ENCODE data around the gene ASGR2. TPM values are rescaled to one million over a fixed set of nuclear protein-coding genes. Genes with fewer than 3 reads are reported as not detected.
A peak's percentile ranks its signal among the peaks of the same experiment; 100 is the strongest.
"Not testable (repeated sequence)": the region's sequence is repeated elsewhere in the genome, so short reads cannot be mapped to it uniquely, and the experiment has no call there.

ASGR2 gene, protein sequence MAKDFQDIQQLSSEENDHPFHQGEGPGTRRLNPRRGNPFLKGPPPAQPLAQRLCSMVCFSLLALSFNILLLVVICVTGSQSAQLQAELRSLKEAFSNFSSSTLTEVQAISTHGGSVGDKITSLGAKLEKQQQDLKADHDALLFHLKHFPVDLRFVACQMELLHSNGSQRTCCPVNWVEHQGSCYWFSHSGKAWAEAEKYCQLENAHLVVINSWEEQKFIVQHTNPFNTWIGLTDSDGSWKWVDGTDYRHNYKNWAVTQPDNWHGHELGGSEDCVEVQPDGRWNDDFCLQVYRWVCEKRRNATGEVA
- not detected for total RNA-seq

DNA sequence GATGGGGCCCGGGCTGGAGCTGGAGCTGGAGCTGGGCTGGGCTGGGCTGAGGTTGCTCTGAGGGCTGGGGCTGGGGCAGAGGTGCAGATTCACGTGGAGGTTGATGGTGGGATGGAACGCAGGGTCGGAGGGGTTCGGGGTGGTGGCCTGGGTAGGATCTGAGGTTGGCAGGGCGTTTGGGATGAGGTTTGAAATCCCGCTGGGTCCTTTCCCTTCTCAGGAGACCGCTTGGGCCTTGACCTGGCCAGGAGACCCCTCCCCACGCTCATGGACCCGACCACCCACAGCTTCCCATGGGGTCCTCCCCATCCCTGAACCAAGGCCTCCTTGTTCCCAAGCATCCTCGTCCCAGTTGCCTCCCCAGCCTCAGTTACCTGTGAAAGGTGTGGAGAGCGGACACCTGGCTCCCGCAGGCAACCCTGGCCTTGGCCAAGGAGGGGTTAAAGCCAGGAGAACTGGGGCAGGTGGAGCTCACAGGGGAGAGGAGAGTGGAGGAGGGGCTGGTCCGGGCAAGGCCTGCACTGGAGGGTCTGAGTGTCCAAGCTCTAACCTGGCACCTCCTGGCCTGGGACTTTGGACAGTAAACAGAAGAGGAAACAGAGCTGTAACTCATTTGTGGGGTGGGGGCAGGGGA is at the start of gene ASGR2:
Gene ASGR2, minus strand, starts transcription at position 582 of the 634 bp plus-strand sequence. CDS start 582 bp downstream, outside the sequence.
- no peak for DNase-seq (ENCODE audit: low spot score in 2 of 2)
- Mint-ChIP-seq H3K36me3 (no peaks in the 10 kb centered on the region), H3K9me3 (no peaks in the 10 kb centered on the region), H3K27ac (peak within 1 kb of the TSS in 1 of 2 donors; percentile 73)
- no peak for ATAC-seq

DNA sequence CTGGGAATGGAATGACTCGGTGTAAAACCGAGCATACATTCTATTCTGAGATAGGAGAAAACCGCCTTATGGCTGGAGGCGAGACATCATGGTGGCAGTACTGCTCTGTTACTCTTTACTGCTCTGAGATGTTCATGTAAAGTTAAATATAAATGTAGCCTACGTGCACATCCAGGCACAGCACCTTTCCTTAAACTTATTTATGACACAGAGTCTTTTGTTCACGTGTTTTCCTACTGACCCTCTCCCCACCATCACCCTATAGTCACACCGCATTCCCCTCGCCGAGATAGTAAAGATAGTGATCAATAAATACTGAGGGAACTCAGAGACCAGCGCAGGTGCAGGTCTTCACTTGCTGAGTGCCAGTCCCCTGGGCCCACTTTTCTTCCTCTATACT is 44.9 kb upstream of the ASGR2 start:
- not testable (repeated sequence) for ATAC-seq; H3K27ac Mint-ChIP-seq; H3K9me3 Mint-ChIP-seq; H3K36me3 Mint-ChIP-seq; DNase-seq (ENCODE audit: low spot score in 2 of 2)

DNA sequence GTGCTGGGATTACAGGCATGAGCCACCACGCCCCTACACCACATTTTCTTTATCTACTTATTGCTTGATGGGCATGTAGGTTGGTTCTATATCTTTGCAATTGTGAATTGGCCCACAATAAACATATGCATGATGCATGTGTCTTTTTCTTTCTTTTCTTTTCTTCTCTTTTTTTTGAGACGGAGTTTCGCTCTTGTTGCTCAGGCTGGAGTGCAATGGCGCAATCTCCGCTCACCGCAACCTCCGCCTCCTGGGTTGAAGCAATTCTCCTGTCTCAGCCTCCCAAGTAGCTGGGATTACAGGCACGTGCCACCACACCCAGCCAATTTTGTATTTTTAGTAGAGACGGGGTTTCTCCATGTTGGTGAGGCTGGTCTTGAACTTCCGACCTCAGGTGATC is 43.8 kb upstream of the ASGR2 start:
- not testable (repeated sequence) for H3K27ac Mint-ChIP-seq; ATAC-seq; H3K9me3 Mint-ChIP-seq; DNase-seq (ENCODE audit: low spot score in 2 of 2); H3K36me3 Mint-ChIP-seq

DNA sequence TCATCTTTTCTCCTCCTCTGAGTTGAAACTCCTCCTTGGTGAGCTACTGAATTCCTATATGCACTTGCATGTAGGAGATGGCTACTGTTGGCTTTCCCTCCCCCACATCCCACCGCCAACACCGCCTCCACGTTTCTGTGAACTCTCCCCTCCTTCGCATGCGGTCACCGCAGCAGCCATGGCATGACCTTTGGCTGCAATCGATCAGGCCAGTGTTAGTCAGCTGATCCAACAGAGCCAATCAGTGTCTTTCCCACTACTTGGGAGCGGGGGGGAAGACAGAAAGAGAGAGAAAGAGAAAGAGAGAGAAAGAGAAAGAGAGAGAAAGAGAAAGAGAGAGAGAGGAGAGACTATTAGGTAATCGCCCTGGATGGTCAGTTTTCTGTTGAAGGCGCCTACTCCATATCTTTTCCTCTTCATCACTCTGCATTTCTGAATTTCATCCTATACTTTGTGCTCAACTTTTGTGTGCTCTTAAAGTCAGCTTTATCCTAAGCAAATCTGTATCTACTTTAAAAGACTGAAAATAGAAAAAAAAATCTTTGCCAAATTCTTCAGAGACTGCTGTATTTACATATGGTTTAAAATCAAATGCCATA is 41.8 kb upstream of the ASGR2 start:
- H3K9me3 Mint-ChIP-seq: no peaks in the 10 kb centered on the region
- no peaks in the 10 kb centered on the region for H3K36me3 Mint-ChIP-seq
- ATAC-seq (no peak), DNase-seq (ENCODE audit: low spot score in 2 of 2) (no peak)
- no peak overlapping the region for H3K27ac Mint-ChIP-seq

DNA sequence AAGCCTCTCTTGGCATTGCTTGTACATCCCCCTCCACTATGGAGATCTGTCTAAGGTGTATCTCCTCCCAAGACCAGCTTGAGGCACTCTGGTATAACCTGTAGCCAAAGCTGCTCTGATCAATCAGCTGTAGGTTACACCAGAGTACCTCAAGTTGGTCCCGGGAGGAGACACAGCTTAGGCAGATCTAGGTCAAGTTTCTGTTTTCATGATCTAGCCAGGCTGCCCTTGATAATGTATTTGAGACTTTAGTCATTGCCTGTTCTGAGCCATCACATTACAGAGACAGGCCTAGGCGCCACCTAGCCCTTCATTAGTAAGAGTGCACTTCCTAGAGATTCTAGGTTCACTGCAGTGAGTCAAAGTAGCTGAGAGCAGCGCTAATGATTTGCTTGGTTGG is 33.1 kb upstream of the ASGR2 start:
- Mint-ChIP-seq H3K27ac (no peak overlapping the region), H3K9me3 (no peaks in the 10 kb centered on the region), H3K36me3 (no peaks in the 10 kb centered on the region)
- no peak for DNase-seq (ENCODE audit: low spot score in 2 of 2)
- peak; percentile 24 to 86 for ATAC-seq

DNA sequence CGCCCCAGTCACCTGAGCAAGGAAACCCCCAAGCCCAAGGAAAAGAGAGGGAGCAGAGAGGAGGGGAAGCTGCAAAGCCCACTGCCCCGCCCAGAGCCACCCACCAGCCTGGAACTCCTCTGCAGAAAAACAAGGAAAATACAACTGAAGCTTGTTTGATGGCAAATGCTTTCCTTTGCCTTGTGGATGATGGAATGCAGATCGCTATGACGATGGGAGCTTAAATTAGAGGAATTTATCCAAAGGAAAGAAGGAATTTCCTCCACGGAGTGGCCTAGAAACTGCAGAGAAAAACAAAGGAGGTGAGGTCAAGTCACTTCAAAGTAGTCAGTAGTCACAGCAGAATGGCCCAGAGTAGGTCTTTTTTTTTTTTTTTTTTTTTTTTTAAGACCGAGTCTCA is 31.5 kb upstream of the ASGR2 start:
- Mint-ChIP-seq H3K27ac (no peak overlapping the region), H3K9me3 (no peaks in the 10 kb centered on the region), H3K36me3 (no peaks in the 10 kb centered on the region)
- DNase-seq (ENCODE audit: low spot score in 2 of 2): no peak
- ATAC-seq: no peak

DNA sequence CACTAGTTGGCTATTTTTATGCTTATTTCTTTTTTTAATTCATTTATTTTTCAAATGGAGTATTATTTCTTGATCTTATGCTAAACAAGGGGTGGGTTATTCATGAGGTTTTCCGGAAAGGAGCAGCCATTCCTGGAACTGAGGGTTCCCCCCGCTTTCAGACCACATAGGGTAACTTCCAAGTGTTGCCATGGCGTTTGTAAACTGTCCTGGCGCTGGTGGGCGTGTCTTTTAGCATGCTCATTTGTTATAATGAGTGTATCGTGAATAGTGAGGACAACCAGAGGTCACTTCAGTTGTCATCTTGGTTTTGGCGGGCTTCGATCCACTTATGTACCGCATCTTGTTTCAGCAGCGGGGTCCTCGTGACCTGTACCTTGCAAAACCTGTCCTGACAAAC is 29.6 kb upstream of the ASGR2 start:
- DNase-seq (ENCODE audit: low spot score in 2 of 2) (no peak), ATAC-seq (no peak)
- Mint-ChIP-seq H3K36me3 (no peaks in the 10 kb centered on the region), H3K9me3 (no peaks in the 10 kb centered on the region), H3K27ac (no peak overlapping the region)

DNA sequence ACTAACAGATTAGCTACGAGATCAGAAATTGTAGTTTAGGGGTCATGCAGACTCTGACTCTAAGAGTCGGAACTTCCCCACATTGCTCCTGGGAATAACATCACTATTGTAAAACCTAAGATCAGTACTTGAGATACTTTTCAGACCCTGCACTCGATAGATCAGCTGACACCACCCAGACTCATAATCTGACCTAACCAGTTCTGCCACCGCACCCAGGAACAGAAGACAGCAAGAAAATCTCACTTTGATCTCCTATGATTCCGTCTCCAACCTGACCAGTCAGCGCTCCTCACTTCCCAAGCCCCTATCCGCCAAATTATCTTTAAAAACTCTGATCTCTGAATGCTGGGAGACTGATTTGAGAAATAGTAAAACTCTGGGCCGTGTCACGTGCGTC is 27.2 kb upstream of the ASGR2 start:
- H3K9me3 Mint-ChIP-seq: no peaks in the 10 kb centered on the region
- H3K27ac Mint-ChIP-seq: no peak overlapping the region
- no peak for ATAC-seq
- no peaks in the 10 kb centered on the region for H3K36me3 Mint-ChIP-seq
- no peak for DNase-seq (ENCODE audit: low spot score in 2 of 2)

DNA sequence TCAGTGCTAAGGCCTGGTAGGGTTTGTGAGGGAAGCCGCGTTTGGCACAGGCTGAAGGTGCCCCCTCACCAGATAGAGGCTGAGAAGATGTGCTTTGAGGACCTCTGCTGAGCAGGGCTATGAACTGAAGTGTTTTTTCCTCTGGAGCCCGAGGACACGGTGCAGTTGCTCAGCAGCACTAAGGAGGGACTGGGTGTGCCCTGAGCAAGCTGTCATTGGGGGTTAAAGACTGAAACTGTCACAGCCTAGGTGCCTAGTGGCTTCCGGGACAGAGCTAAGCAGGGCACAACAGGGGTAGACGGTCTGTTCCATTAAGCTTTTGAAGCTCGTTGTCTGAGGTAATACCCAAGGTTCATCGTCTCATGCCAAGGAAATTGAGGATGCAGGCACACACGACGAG is 24.8 kb upstream of the ASGR2 start:
- no peaks in the 10 kb centered on the region for H3K36me3 Mint-ChIP-seq
- DNase-seq (ENCODE audit: low spot score in 2 of 2): no peak
- no peaks in the 10 kb centered on the region for H3K9me3 Mint-ChIP-seq
- no peak for ATAC-seq
- no peak overlapping the region for H3K27ac Mint-ChIP-seq

DNA sequence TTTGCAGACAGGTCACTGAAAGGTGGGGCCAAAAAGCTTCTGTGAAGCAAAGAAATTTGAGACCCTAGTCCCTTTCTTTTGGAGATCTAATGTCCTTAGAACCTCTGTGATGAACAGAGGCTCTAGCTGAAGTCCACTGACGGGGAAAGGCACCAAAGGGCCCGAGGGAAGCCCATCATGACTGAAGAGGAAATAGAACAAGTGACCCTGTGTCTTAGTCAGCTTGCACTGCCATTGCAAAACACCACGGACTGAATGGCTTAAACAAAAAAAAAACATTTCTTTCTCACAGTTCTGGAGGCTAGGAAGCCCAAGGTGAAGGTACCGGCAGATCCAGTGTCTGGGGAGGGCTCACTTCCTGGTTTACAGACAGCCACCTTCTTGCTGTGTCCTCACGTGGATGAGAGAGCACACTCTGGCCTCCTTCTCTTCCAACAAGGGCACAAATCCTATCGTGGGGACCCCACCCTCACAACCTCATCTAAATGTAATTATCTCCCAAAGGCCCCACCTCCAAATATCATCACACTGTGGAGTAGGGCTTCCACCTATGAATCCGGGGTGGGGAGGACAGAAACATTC is 24.3 kb upstream of the ASGR2 start:
- DNase-seq (ENCODE audit: low spot score in 2 of 2): no peak
- no peak for ATAC-seq
- Mint-ChIP-seq H3K9me3 (no peaks in the 10 kb centered on the region), H3K36me3 (no peaks in the 10 kb centered on the region), H3K27ac (no peak overlapping the region)

DNA sequence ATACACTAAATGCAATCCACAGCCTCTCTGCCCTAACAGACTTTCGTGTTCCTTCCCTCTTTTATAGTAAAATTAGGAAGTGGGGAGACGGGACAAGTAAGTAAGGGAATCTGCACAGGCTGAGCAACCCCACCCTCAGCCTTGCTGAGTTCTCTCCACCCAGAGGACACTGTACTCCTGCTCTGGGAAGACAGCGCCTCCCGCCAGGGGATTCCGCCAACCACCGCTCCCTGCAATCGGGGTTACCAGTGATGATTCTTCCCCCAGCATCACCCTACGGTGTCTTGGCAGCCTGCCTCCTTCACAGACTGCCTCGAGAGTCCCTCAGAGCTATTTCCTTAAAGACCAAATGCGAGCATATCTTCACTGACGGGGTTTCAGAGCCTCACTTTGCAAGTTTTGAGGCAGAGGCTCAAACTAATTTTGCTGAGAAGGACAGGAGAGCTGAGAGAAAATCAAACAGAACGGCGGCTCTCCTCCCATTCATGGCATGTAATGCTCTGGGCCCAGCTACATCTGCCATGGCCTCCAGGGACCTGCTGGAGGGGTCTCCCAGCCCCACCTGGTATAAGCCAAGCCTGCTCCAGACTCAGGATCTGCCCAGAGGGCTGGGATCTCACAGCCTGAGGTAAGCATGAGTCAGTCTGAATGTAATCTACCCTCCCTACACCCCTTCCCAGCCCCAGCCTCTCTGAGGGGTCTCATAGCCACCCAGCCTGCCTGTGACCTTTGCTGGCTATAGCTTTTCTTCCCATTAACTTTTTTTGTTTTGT is 22.7 kb upstream of the ASGR2 start:
- ATAC-seq (no peak), DNase-seq (ENCODE audit: low spot score in 2 of 2) (no peak)
- no peak overlapping the region for H3K27ac Mint-ChIP-seq
- no peaks in the 10 kb centered on the region for H3K9me3 Mint-ChIP-seq
- no peaks in the 10 kb centered on the region for H3K36me3 Mint-ChIP-seq

DNA sequence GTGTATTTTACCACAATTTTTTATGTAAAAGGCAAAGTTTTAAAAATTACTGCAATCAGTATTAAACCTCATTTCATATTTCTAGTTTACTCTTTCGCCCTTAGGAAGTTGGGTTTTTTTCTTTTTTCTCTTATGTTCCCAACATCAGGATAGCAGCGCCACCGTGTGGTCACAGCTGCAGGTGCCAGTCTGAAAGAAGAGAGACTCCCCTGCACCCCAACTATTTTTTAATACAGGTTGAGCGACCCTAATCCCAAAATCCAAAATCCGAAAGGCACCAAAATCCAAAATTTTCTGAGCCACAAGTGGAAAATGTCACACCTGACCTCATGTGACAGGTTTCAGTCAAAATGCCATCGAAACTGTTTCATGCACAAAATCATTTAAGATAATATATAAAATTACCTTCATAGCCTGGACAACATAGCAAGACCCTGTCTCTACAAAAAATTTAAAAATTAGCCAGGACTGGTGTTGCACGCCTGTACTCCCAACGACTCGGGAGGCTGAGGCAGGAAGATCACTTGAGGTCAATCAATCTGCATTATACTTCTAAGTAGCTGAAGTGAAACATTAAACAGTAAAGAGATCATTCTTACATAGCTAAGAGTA is 21.8 kb upstream of the ASGR2 start:
- Mint-ChIP-seq H3K9me3 (no peaks in the 10 kb centered on the region), H3K36me3 (no peaks in the 10 kb centered on the region), H3K27ac (no peak overlapping the region)
- DNase-seq (ENCODE audit: low spot score in 2 of 2) (peak in 1 of 2 donors; percentile 77), ATAC-seq (no peak)

DNA sequence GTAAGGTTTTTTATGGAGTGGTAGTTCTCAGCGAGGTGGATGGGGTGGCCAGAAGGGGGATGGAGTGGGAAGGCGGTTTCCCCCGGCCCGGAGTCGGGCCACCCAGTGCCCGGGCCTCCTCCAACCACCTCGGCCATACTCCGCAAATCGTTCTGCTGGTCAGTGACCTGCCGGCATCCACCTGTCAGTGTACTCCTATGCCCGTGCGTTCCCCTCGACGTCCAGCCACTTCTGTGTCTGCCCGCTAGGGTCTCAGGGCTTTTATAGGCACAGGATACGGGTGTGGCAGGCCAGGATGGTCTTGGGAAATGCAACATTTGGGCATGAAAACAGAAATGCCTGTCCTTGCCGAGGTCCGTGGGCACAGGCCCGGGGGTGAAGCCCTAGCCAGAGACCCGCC is 19.3 kb upstream of the ASGR2 start:
- peak overlapping the region in 1 of 2 donors; percentile 82 for H3K27ac Mint-ChIP-seq

DNA sequence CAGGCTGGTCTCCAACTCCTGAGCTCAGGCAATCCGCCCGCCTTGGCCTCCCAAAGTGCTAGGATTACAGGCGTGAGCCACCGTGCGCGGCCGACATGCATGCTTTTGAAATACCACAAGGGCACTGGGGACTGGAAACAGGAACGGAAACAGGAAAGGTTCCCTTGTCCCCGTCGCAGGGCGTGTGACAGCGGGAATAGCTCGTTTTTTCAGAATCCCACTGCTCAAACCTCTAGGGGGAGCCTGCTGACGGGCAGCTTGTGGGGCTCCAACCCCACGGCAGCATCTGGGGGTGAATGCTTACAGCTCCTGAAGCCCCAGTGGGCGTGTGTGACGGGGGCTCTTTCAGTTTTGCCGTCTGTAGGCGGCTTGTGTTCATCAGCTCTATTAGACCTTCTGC is 18.8 kb upstream of the ASGR2 start:
- Mint-ChIP-seq H3K27ac (peak overlapping the region; percentile 29 to 82), H3K36me3 (no peaks in the 10 kb centered on the region), H3K9me3 (no peaks in the 10 kb centered on the region)
- ATAC-seq (peak in 1 of 2 donors; percentile 33), DNase-seq (ENCODE audit: low spot score in 2 of 2) (peak in 1 of 2 donors; percentile 29)

More for the DNA sequence above, 19.3 kb upstream of the ASGR2 start:
- no peak for DNase-seq (ENCODE audit: low spot score in 2 of 2)
- no peaks in the 10 kb centered on the region for H3K9me3 Mint-ChIP-seq
- no peaks in the 10 kb centered on the region for H3K36me3 Mint-ChIP-seq
- no peak for ATAC-seq

DNA sequence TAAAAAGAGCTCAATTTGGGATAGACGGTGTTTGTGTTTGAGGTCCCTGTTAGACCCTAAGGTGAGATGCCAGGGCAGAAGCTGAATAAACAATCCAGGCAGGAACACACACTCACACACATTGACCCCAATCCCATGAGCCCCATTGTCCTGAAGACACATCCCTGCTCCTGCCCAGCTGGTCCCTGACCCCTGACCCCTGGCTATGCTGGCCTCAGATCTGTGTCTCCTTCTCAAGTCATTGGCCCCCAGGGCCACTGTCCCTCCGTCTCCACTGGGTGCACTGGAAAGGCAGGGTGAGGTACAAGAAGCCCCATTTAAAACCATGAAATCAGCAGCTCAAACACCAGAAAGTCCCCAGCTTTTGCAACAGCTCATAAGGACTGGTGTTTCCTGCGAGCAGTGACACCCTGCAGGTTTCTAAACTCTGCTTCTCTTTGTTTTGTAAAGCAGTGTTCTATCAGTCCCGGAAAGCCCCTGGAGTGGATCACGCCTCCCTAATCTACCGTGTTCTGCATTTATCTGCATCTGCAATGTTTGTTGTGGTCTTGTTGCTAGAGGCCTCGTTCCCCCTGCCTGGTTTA is 18.0 kb upstream of the ASGR2 start:
- peak overlapping the region; percentile 82 to 88 for H3K27ac Mint-ChIP-seq
- DNase-seq (ENCODE audit: low spot score in 2 of 2) (peak; percentile 48 to 58), ATAC-seq (peak; percentile 94 to 98)
- no peaks in the 10 kb centered on the region for H3K9me3 Mint-ChIP-seq
- no peaks in the 10 kb centered on the region for H3K36me3 Mint-ChIP-seq

DNA sequence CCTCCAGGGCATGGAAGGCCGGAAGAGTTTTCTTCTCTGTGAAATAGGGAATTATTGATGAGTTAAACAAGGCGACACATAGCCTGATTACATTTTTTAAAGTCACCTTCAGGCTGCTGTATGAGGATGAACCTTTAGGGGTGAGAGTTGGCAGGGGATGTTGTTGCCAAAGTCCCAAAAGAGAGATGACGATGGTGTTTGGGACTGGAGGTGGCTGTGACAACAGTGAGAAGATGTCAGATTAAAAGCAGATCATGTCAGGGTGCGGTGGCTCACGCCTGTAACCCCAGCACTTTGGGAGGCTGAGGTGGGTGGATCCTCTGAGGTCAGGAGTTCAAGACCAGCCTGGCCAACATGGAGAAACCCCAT is 16.8 kb upstream of the ASGR2 start:
- DNase-seq (ENCODE audit: low spot score in 2 of 2) (no peak), ATAC-seq (no peak)
- Mint-ChIP-seq H3K36me3 (no peaks in the 10 kb centered on the region), H3K27ac (peak overlapping the region in 1 of 2 donors; percentile 82), H3K9me3 (no peaks in the 10 kb centered on the region)
